Measurements from ENCODE around the gene CRADD. TPM values are rescaled to one million over a fixed set of nuclear protein-coding genes. Genes with fewer than 3 reads are reported as not detected.
"Not testable (repeated sequence)": the region's sequence is repeated elsewhere in the genome, so short reads cannot be mapped to it uniquely, and the experiment has no call there.

Gene CRADD
- total RNA-seq, 4 donors from 2014 or later, result 23.5 to 35.3 (median 26.1) TPM

DNA sequence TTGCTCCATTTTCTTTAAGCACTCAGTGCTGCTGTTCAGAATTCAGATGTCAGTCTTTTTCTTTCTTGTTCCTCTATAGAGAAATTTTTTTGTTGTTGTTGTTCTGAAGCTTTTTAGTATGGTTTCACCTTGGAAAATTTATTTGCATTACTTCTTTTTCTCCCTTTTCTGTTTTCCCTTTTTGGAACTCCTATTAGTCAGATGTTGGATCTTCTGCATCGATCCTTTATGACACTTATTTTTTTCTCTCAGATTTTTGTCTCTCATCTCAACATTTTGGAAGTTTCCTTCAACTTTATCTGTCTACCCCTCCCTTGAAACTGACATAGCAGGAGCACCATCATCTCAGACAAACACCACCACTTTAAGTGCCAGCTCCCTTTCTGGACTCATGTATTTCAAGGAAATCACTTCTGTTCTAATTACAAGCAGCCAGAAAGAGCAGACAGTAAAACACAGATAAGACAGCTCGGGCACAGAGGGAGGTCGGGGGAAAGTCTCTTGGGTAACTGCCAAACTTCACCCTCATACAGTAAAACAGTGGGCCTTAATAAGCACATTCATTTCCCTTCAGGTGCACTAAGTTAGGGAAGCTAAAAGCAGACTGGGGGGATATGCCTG, 248.5 kb downstream of the CRADD start:
- intact Hi-C loops (cut with DNase I), result no loop called here
- Histone ChIP-seq H3K36me3 (no peaks in the 10 kb centered on the region), H3K4me3 (no peak overlapping the region), H3K27me3 (no peaks in the 10 kb centered on the region), H3K9me3 (peaks cover 0 to 19% (median 11%) of the 10 kb centered on the region in 4 donors), H3K27ac (replicated peaks in 1 of 4) (no peak overlapping the region), H3K4me1 (no peaks in the 10 kb centered on the region)
- 85% methylated on average over 3 of the region's 3 CpGs for WGBS
- no peak for DNase-seq (ENCODE audit: extremely low spot score)
- TF ChIP-seq EP300 (IDR thresholded peaks at IDR 0.05), result no peak
- TF ChIP-seq POLR2A (IDR thresholded peaks at IDR 0.05; ENCODE audit: low read depth), result no peak
- TF ChIP-seq POLR2AphosphoS5 (IDR thresholded peaks at IDR 0.05), result no peak
- TF ChIP-seq, protein P1, sequence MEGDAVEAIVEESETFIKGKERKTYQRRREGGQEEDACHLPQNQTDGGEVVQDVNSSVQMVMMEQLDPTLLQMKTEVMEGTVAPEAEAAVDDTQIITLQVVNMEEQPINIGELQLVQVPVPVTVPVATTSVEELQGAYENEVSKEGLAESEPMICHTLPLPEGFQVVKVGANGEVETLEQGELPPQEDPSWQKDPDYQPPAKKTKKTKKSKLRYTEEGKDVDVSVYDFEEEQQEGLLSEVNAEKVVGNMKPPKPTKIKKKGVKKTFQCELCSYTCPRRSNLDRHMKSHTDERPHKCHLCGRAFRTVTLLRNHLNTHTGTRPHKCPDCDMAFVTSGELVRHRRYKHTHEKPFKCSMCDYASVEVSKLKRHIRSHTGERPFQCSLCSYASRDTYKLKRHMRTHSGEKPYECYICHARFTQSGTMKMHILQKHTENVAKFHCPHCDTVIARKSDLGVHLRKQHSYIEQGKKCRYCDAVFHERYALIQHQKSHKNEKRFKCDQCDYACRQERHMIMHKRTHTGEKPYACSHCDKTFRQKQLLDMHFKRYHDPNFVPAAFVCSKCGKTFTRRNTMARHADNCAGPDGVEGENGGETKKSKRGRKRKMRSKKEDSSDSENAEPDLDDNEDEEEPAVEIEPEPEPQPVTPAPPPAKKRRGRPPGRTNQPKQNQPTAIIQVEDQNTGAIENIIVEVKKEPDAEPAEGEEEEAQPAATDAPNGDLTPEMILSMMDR (IDR thresholded peaks at IDR 0.05), result no peak

DNA sequence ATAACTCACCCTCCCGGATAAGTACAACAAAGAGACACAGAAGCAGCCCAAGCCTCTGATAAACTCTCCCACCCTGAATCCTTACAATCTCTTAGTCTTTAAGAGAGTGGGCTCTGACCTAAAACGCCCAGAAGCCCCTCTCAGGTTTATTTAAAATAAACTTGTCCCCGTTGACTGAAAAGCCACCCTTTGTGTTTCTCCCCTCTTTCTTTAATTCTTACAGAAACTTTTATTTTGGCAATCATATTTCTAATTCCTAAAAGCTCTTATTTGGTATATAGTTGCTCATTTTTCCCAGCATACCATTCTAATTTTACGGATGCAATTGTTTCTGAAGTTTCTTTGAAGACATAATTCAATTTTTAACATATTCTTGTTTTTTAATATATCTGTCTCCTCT, 249.1 kb downstream of the CRADD start:
- no peak for TF ChIP-seq POLR2AphosphoS5 (IDR thresholded peaks at IDR 0.05)
- no peak for TF ChIP-seq EP300 (IDR thresholded peaks at IDR 0.05)
- TF ChIP-seq POLR2A (IDR thresholded peaks at IDR 0.05; ENCODE audit: low read depth), result no peak
- TF ChIP-seq, protein P1 (IDR thresholded peaks at IDR 0.05), result no peak
- intact Hi-C loops (cut with DNase I), result no loop called here
- Histone ChIP-seq H3K27ac (replicated peaks in 1 of 4) (no peak overlapping the region), H3K27me3 (no peaks in the 10 kb centered on the region), H3K4me3 (no peak overlapping the region), H3K4me1 (no peaks in the 10 kb centered on the region), H3K9me3 (peaks cover 0 to 19% (median 11%) of the 10 kb centered on the region in 4 donors), H3K36me3 (no peaks in the 10 kb centered on the region)
- DNase-seq (ENCODE audit: extremely low spot score), result no peak
- 88% methylated on average over 4 of the region's 4 CpGs for WGBS

DNA sequence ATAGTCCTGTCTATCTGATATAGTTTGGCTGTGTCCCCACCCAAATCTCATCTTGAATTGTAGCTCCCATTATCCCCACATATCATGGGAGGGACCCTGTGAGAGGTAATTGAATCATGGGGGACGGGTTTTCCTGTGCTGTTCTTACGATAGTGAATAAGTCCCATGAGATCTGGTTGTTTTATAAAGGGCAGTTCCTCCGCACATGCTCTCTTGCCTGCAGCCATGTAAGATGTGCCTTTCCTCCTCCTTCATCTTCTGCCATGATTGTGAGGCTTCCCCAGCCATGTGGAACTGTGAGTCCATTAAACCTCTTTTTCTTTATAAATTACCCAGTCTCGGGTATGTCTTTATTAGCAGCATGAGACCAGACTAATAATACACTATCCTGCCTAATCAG, 251.9 kb downstream of the CRADD start:
- DNase-seq (ENCODE audit: extremely low spot score); H3K27me3 ChIP-seq; H3K36me3 ChIP-seq; H3K27ac ChIP-seq (replicated peaks in 1 of 4); H3K4me3 ChIP-seq; H3K4me1 ChIP-seq; intact Hi-C loops (cut with DNase I): not testable (repeated sequence)
- 96% methylated on average over 4 of the region's 4 CpGs for WGBS
- H3K9me3 ChIP-seq, result peaks cover 0 to 19% (median 11%) of the 10 kb centered on the region in 4 donors

DNA sequence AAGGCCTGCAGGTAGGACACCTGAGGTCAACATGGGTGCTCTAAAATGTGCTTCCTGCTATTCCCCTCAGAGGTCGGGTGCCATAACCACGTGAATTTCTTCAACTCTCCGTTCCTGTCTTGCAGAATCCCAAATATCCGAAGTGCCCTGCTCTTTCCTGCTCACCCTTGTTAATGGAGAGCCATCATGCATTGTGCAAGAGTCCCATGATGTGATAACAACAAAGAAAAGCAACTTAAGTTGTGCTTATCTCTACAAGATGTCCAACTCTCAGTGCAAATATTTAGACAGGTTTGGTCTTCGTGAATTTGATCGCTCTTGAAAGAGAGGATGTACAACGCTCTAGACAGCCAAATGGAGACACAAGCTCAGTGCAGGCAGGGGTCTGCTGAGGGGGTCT, 260.6 kb downstream of the CRADD start:
- Histone ChIP-seq H3K27me3 (no peaks in the 10 kb centered on the region), H3K4me3 (no peak overlapping the region), H3K36me3 (no peaks in the 10 kb centered on the region), H3K9me3 (peaks cover 0 to 15% (median 8%) of the 10 kb centered on the region in 4 donors), H3K4me1 (no peaks in the 10 kb centered on the region), H3K27ac (replicated peaks in 1 of 4) (no peak overlapping the region)
- intact Hi-C loops (cut with DNase I), result no loop called here
- DNase-seq (ENCODE audit: extremely low spot score), result no peak
- TF ChIP-seq EP300 (IDR thresholded peaks at IDR 0.05), result no peak
- TF ChIP-seq POLR2AphosphoS5 (IDR thresholded peaks at IDR 0.05), result no peak
- TF ChIP-seq POLR2A (IDR thresholded peaks at IDR 0.05; ENCODE audit: low read depth), result no peak
- 84% methylated on average over 7 of the region's 7 CpGs for WGBS

DNA sequence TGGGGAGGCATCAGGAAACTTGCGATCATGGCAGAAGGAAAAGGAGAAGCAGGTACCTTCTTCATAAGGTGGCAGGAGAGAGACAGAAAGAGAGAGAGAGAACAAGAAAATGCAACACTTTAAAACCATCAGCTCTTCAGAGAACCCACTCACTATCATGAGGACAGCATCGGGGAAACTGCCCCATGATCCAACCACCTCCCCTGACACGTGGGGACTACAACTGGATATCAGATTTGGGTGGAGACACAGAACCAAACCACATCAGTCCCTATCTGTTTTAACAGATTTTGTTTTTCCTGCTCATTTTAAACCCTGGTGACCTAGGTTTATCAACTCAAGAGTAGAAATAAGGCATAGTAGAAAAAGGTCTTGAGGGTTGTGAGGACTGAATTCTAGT, 261.1 kb downstream of the CRADD start:
- no peak overlapping the region for H3K4me3 ChIP-seq
- H3K36me3 ChIP-seq, result no peaks in the 10 kb centered on the region
- peaks cover 0 to 15% (median 8%) of the 10 kb centered on the region in 4 donors for H3K9me3 ChIP-seq
- WGBS, result 92% methylated on average over 3 of the region's 3 CpGs
- DNase-seq (ENCODE audit: extremely low spot score), result no peak
- intact Hi-C loops (cut with DNase I), result no loop called here
- no peak overlapping the region for H3K27ac ChIP-seq (replicated peaks in 1 of 4)
- TF ChIP-seq POLR2AphosphoS5 (IDR thresholded peaks at IDR 0.05) (no peak), EP300 (IDR thresholded peaks at IDR 0.05) (no peak), POLR2A (IDR thresholded peaks at IDR 0.05; ENCODE audit: low read depth) (no peak)
- TF ChIP-seq, protein P1 (IDR thresholded peaks at IDR 0.05), result no peak
- no peaks in the 10 kb centered on the region for H3K27me3 ChIP-seq
- H3K4me1 ChIP-seq, result no peaks in the 10 kb centered on the region

DNA sequence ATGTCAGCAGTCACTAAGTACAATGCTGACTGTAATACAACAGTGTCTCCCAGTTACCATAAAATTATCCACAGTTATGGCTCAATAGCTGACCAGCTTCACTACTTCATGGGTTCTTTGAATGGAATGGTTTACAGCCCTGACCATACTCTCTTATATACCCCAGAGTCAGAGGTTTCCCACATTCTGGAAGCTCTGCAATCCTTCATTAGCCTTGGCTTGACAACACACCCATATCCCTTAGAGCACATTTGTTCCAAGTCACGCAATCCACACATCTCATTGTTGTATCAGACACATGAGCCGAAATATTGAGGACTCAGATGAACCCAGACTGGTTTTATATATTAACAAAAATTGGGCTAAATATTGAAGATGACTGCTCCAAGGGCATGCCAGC, 261.8 kb downstream of the CRADD start:
- Histone ChIP-seq H3K4me1 (no peaks in the 10 kb centered on the region), H3K36me3 (no peaks in the 10 kb centered on the region), H3K4me3 (no peak overlapping the region), H3K9me3 (peaks cover 0 to 15% (median 8%) of the 10 kb centered on the region in 4 donors), H3K27ac (replicated peaks in 1 of 4) (no peak overlapping the region), H3K27me3 (no peaks in the 10 kb centered on the region)
- DNase-seq (ENCODE audit: extremely low spot score), result no peak
- WGBS, result 98% methylated on average over 2 of the region's 2 CpGs
- intact Hi-C loops (cut with DNase I), result no loop called here
- no peak for TF ChIP-seq EP300 (IDR thresholded peaks at IDR 0.05)
- TF ChIP-seq POLR2AphosphoS5 (IDR thresholded peaks at IDR 0.05), result no peak
- TF ChIP-seq POLR2A (IDR thresholded peaks at IDR 0.05; ENCODE audit: low read depth), result no peak
- TF ChIP-seq, protein P1 (IDR thresholded peaks at IDR 0.05), result no peak
